DMS 273 (cell line): ENCODE measurements around the gene P4HB.
A peak's percentile ranks its signal among the peaks of the same experiment; 100 is the strongest.

Source experiments
- DNase-seq: peaks from one replicate; lab custom pipeline; 2025; ENCODE audit not compliant: unreplicated experiment; lab: John Stamatoyannopoulos, UW

P4HB gene

GRCh38 chr17:81868674-81869220, 8.4 kb upstream of the P4HB start:
- peak; percentile 65 for DNase-seq

GRCh38 chr17:81867991-81868673, 7.8 kb upstream of the P4HB start:
- peak; percentile 71 for DNase-seq

- DNase-seq: peak; percentile 86
These were observed 7.0 kb upstream of the P4HB start for GRCh38 chr17:81867170-81867990.

- DNase-seq: peak; percentile 62
These were observed 6.3 kb upstream of the P4HB start for GRCh38 chr17:81866440-81867169.

GRCh38 chr17:81865733-81866439, 5.6 kb upstream of the P4HB start:
- DNase-seq: peak; percentile 64

GRCh38 chr17:81865358-81865732, 5.0 kb upstream of the P4HB start:
- DNase-seq: no peak

GRCh38 chr17:81863833-81864768, 3.8 kb upstream of the P4HB start:
- DNase-seq: no peak

GRCh38 chr17:81863123-81863675, 2.9 kb upstream of the P4HB start:
- no peak for DNase-seq

- peak; percentile 100 for DNase-seq
These were observed 627 bp upstream of the P4HB start for GRCh38 chr17:81860756-81861568.

- peak; percentile 51 for DNase-seq
These were observed 1.1 kb downstream of the P4HB start for GRCh38 chr17:81858967-81859905.

GRCh38 chr17:81858170-81858966, 2.0 kb downstream of the P4HB start:
- no peak for DNase-seq

- DNase-seq: no peak
These were observed 5.2 kb downstream of the P4HB start for GRCh38 chr17:81854974-81855774.

GRCh38 chr17:81852237-81852636, 8.1 kb downstream of the P4HB start:
- no peak for DNase-seq

- no peak for DNase-seq
These were observed 8.9 kb downstream of the P4HB start for GRCh38 chr17:81851423-81851822.

- no peak for DNase-seq
These were observed 10.9 kb downstream of the P4HB start for GRCh38 chr17:81849457-81849856.
